ENCODE results near the gene TMEM239.

Gene TMEM239

DNA sequence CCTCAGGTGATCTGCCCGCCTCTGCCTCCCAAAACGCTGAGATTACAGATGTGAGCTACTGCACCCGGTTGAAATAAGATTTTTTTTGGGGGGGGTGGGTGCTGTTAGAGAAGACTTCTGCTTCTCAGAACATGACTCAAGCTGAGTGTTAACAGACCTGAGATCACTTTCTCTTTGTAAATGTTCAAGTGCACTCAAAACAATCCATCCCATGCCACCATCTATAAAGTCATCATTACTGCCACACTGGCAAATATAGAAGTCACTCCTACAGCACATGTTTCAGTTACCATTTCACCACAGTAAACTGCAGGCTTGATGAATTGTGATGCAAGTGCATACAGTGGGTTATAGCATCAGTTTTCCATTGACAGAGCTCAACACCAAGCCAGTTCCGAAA, 33.4 kb downstream of the TMEM239 start:
- DNase-seq (ENCODE audit: low read depth) = no peak

DNA sequence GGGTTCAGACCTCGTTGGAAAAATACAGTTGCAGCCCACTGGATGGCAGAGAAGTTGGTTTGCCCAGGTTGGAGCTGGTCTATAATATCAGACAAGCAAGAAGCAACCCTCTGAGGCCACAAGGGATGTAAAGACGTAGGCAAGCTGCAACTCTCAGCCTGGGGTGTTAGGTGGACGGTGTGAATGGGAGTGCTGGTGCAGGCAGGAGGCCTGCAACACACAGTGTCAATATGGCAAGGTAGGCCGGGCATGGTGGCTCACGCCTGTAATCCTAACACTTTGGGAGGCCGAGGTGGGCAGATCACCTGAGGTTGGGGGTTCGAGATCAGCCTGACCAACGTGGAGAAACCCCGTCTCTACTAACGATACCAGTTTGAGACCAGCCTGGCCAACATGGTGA, 34.9 kb downstream of the TMEM239 start:
- no peak for DNase-seq (ENCODE audit: low read depth)

DNA sequence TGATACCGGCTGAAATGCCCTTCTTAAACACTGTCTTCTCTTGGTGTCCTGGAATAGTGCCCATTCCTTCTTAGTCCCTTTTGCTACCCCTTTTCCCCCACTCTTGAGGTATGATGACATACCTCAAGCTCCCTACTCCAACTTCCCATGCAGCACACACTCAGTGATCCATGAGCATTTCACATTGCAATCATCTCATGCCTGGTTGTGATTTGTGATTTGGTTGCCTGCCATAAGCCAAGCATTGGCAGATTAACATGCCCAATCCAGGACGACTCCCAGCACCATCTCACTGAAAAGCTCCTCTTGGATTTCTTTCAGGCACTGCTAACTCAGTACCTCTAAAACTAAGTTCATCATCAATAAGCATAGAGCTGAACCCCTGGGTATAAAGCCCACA, 42.4 kb downstream of the TMEM239 start:
- no peak for DNase-seq (ENCODE audit: low read depth)

DNA sequence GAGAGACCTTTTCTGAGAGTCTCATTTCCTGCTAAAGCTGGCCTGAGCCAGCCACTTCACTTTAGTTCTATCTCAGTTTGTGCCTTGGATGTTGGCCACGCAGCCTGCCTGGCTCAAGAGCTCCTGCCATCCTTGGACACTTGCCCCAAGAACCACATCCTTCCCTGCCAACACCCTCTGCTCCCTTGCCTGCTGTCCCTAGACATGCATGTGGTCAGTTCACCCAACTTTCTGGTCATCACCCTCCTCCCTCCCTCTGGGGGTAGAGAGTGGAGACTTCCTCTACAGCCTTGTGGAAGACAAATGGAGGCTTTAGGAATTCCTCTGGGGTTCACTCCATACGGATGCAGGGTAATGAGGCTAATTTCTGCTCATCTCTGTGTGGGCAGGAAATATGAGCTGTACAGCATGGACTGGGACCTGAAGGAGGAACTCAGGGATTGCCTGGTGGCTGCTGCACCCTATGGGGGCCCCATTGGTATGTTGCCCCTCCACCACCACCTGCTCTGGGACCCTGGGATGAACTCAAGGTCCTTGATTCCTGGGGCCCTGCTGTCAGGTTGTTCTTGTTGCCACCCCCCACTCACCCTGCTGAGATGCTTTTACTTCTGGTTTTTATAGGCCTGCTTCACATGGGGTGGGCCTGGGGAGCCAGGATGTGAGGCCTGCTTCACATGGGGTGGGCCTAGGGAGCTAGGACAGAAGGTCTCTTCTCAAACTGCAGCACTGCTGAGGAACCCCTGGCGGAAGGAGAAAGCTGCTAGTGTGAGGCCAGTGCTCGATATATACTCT, 43.4 kb downstream of the TMEM239 start:
- no peak for DNase-seq (ENCODE audit: low read depth)

DNA sequence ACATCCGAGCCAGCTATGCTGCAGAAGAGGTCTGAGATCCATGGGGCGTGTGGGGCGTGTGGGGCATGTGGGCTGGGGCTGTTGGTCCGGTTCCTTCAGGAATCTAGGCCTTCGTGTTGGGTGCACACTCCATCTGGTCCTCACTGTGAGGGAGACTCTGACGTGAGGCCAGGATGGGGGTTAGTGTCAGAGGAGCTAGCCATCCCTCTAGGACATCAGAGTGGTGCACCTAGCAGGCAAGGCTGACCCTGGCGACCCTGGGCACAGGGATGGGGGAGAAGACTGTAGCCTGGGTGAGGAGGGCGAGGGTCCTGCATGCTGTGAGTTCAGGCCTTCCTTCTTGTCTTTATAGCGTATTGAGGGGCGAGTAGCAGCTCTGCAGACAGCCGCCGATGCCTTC, 48.5 kb downstream of the TMEM239 start:
- no peak for DNase-seq (ENCODE audit: low read depth)

- no peak for DNase-seq (ENCODE audit: low read depth)
These were observed 48.9 kb downstream of the TMEM239 start for GRCh38 chr20:2865101-2865500.

GRCh38 chr20:2865630-2866029, 49.5 kb downstream of the TMEM239 start:
- no peak for DNase-seq (ENCODE audit: low read depth)

GRCh38 chr20:2866236-2866635, 50.1 kb downstream of the TMEM239 start:
- DNase-seq (ENCODE audit: low read depth) = no peak

DNA sequence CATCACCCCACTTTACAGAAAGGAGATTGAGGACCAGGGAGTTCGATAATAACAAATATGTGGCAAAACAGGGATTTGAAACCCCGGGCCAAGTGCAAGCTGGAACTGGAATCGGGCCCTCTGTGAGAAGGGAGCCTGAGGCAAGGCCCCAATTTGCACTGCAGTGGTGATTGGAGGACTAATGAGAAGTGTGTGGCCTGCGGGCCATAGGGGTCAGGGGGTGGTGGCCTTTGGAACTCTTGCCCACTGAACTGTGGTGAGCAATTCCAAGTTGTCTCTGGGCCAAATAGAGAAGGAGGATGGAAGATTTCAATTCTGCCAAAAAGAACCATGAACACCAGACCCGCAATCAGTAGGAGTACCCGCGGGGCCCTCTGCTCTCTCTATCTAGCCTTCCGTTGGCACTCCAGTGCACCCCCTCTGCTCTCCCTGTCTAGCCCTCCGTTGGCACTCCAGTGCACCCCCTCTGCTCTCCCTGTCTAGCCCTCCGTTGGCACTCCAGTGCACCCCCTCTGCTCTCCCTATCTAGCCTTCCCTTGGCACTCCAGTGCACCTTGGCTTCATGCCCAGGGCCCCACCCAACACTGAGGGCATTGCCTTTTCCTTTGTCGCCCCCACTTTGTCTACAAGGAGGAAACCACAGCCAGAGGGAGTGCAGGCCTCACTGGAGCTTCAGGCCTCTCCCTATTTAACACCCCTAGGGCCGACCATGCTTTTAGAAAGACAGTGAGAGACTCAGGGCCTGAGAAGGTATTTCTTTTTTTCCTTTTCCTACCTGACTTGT, 51.1 kb downstream of the TMEM239 start:
- DNase-seq (ENCODE audit: low read depth) = no peak

Measured in HS-5 (cell line).